ENCODE data around the gene COLGALT1. TPM values are rescaled to one million over a fixed set of nuclear protein-coding genes. Genes with fewer than 3 reads are reported as not detected.

Gene COLGALT1
- total RNA-seq, 4 donors from 2014 or later: 54.2 to 92.6 (median 61.5) TPM

- no peak for DNase-seq (ENCODE audit: extremely low spot score)
- H3K27ac ChIP-seq (replicated peaks in 1 of 4): no peak overlapping the region
- H3K4me3 ChIP-seq: no peak overlapping the region
- peaks cover 0 to 36% (median 7%) of the 10 kb centered on the region in 4 donors for H3K27me3 ChIP-seq
- no peaks in the 10 kb centered on the region for H3K4me1 ChIP-seq
- no peaks in the 10 kb centered on the region for H3K36me3 ChIP-seq
- intact Hi-C loops (cut with DNase I): no loop called here
- H3K9me3 ChIP-seq: no peaks in the 10 kb centered on the region
- TF ChIP-seq EP300 (IDR thresholded peaks at IDR 0.05) (no peak), POLR2A (IDR thresholded peaks at IDR 0.05; ENCODE audit: low read depth) (no peak), POLR2AphosphoS5 (IDR thresholded peaks at IDR 0.05) (no peak), CTCF (IDR thresholded peaks at IDR 0.05) (no peak)
- WGBS: 75% methylated on average over 9 of the region's 9 CpGs
These were observed 43.5 kb downstream of the COLGALT1 start for GRCh38 chr19:17598953-17599352.

- DNase-seq (ENCODE audit: extremely low spot score): no peak
- Histone ChIP-seq H3K4me1 (no peaks in the 10 kb centered on the region), H3K9me3 (no peaks in the 10 kb centered on the region), H3K4me3 (no peak overlapping the region), H3K36me3 (no peaks in the 10 kb centered on the region), H3K27ac (replicated peaks in 1 of 4) (no peak overlapping the region), H3K27me3 (peaks cover 0 to 45% (median 7%) of the 10 kb centered on the region in 4 donors)
- TF ChIP-seq POLR2A (IDR thresholded peaks at IDR 0.05; ENCODE audit: low read depth) (no peak), CTCF (IDR thresholded peaks at IDR 0.05) (no peak), POLR2AphosphoS5 (IDR thresholded peaks at IDR 0.05) (no peak), EP300 (IDR thresholded peaks at IDR 0.05) (no peak)
- 61% methylated on average over 10 of the region's 10 CpGs for WGBS
- intact Hi-C loops (cut with DNase I): no loop called here
These were observed 44.3 kb downstream of the COLGALT1 start for GRCh38 chr19:17599780-17600179.

GRCh38 chr19:17601683-17602082 lies 46.2 kb downstream of the COLGALT1 start:
- no peak overlapping the region for H3K4me3 ChIP-seq
- intact Hi-C loops (cut with DNase I): no loop called here
- H3K27ac ChIP-seq (replicated peaks in 1 of 4): no peak overlapping the region
- H3K9me3 ChIP-seq: no peaks in the 10 kb centered on the region
- no peak for TF ChIP-seq POLR2AphosphoS5 (IDR thresholded peaks at IDR 0.05)
- no peak for TF ChIP-seq CTCF (IDR thresholded peaks at IDR 0.05)
- TF ChIP-seq POLR2A (IDR thresholded peaks at IDR 0.05; ENCODE audit: low read depth): no peak
- no peak for TF ChIP-seq EP300 (IDR thresholded peaks at IDR 0.05)
- DNase-seq (ENCODE audit: extremely low spot score): no peak
- H3K36me3 ChIP-seq: no peaks in the 10 kb centered on the region
- peaks cover 0 to 64% (median 13%) of the 10 kb centered on the region in 4 donors for H3K27me3 ChIP-seq
- WGBS: 23% methylated on average over 9 of the region's 9 CpGs
- peaks cover 11 to 14% (median 13%) of the 10 kb centered on the region in 4 donors for H3K4me1 ChIP-seq

- Histone ChIP-seq H3K9me3 (no peaks in the 10 kb centered on the region), H3K4me3 (no peak overlapping the region), H3K4me1 (peaks cover 11 to 16% (median 15%) of the 10 kb centered on the region in 4 donors), H3K27me3 (peaks cover 0 to 69% (median 15%) of the 10 kb centered on the region in 4 donors), H3K36me3 (no peaks in the 10 kb centered on the region), H3K27ac (replicated peaks in 1 of 4) (no peak overlapping the region)
- TF ChIP-seq CTCF (IDR thresholded peaks at IDR 0.05) (no peak), POLR2A (IDR thresholded peaks at IDR 0.05; ENCODE audit: low read depth) (no peak), EP300 (IDR thresholded peaks at IDR 0.05) (no peak), POLR2AphosphoS5 (IDR thresholded peaks at IDR 0.05) (no peak)
- intact Hi-C loops (cut with DNase I): no loop called here
- no peak for DNase-seq (ENCODE audit: extremely low spot score)
- WGBS: 46% methylated on average over 5 of the region's 8 CpGs
These were observed 46.8 kb downstream of the COLGALT1 start for GRCh38 chr19:17602217-17602616.

Measured in esophagus muscularis mucosa (tissue), 4 donors.